Stomach (tissue), 4 donors: Measurements from ENCODE around the gene ZNF438.

ENCODE experiments used
- CTCF ChIP-seq, 7 experiments: fragments of 450-650 bp in 4 of 7; fragments of 200-600 bp in 3 of 7; sonication (generic) in 3 of 7; IDR thresholded peaks; one replicate each; pipeline ENCODE4 v1.5.1; 2016 to 2019; ENCODE audit warnings: antibody characterized with exemption in 7 of 7, control low read depth in 2 of 7, mild to moderate bottlenecking in 1 of 7
- EP300 ChIP-seq: sonication (generic); formaldehyde crosslinking; IDR thresholded peaks from one replicate; pipeline ENCODE4 v1.6.1; 2017; ENCODE audit warnings: antibody characterized with exemption
- POLR2A ChIP-seq, 4 donors: fragments of 450-650 bp; IDR thresholded peaks; one replicate each; pipeline ENCODE4 v1.6.1; 2016; ENCODE audit warnings: antibody characterized with exemption in 4 of 4, control low read depth in 2 of 4, mild to moderate bottlenecking in 1 of 4, moderate library complexity in 1 of 4
- POLR2AphosphoS5 ChIP-seq, 3 donors: sonication (generic); formaldehyde crosslinking; IDR thresholded peaks; one replicate each; pipeline ENCODE4 v1.6.1; 2016; ENCODE audit warnings: antibody characterized with exemption in 3 of 3

DNA sequence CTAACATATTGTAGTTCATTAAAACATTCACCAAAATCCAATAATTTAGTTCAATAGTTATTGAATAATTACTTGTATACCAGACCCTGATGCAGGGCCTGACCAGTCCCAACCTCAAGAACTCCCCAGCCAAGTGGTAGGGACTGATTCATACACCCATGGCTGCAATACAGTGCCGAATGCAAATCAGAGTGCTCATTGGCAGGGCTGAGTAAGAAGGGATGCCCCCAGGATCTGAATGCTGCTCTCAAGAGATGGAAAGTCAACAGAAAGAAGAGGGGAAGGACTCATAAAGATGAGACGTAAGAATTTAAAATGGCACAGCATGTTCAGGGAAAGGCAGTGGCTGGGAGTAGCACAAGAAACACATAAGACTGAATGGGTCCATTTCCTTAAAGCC, 29.9 kb downstream of the ZNF438 start:
- TF ChIP-seq CTCF (IDR thresholded peaks at IDR 0.05) (no peak), POLR2A (IDR thresholded peaks at IDR 0.05) (no peak), POLR2AphosphoS5 (IDR thresholded peaks at IDR 0.05) (no peak), EP300 (no peak)
